GM12878 (cell line): Measurements from ENCODE around the gene LRRK1.

Experiments used
- CEBPB ChIP-seq, 2 experiments: fragments of 150-350 bp in 1 of 2; IDR thresholded peaks; 2 replicates each; pipeline ENCODE4 v1.6.1; 2012 to 2014; ENCODE audit warnings: low read depth in 2 of 2, low read length in 2 of 2, borderline replicate concordance in 1 of 2, inconsistent platforms in 1 of 2
- CHD2 ChIP-seq: IDR thresholded peaks from 2 replicates; pipeline ENCODE4 v1.6.1; 2011; ENCODE audit warnings: low read depth, low read length, improper control_type of control experiment, borderline replicate concordance
- CHD4 ChIP-seq: fragments of 200-600 bp; sonication (generic); IDR thresholded peaks from 2 replicates; pipeline ENCODE4 v1.6.1; 2016; ENCODE audit warnings: mild to moderate bottlenecking
- FOXK2 ChIP-seq: fragments of 450-650 bp; IDR thresholded peaks from 2 replicates; pipeline ENCODE4 v1.6.1; 2017; ENCODE audit warnings: mild to moderate bottlenecking, moderate library complexity
- HDAC2 ChIP-seq: fragments of 200-600 bp; sonication (generic); IDR thresholded peaks from 2 replicates; pipeline ENCODE4 v1.6.1; 2017
- NRF1 ChIP-seq: conservative IDR thresholded peaks from 2 replicates; pipeline ENCODE4 v1.6.1; 2011; ENCODE audit warnings: mild to moderate bottlenecking, low read depth, low read length, improper control_type of control experiment
- POLR2A ChIP-seq: IDR thresholded peaks from 2 replicates; pipeline ENCODE4 v1.6.1; 2011; ENCODE audit warnings: low read depth, mild to moderate bottlenecking, low read length
- SMARCA5 ChIP-seq: fragments of 450-650 bp; IDR thresholded peaks from 2 replicates; pipeline ENCODE4 v1.6.1; 2017; ENCODE audit warnings: mild to moderate bottlenecking
- STAT1 ChIP-seq: fragments of 450-650 bp; conservative IDR thresholded peaks from 2 replicates; pipeline ENCODE4 v1.6.1; 2014; ENCODE audit warnings: antibody characterized with exemption, mild to moderate bottlenecking
- TAF1 ChIP-seq: IDR thresholded peaks from 2 replicates; pipeline ENCODE4 v1.6.1; 2011; ENCODE audit warnings: mild to moderate bottlenecking, low read depth, low read length, borderline replicate concordance
- YY1 ChIP-seq: IDR thresholded peaks from 2 replicates; pipeline ENCODE4 v1.6.1; 2011; ENCODE audit warnings: low read depth, mild to moderate bottlenecking, low read length
- TF ChIP-seq, protein P1 (sequence below), 3 experiments: IDR thresholded peaks in 2 of 3; conservative IDR thresholded peaks in 1 of 3; 2 replicates each; pipeline ENCODE4 v1.5.1; 2011; ENCODE audit warnings: low read depth in 3 of 3, low read length in 3 of 3, mild to moderate bottlenecking in 3 of 3, control low read depth in 2 of 3, moderate library complexity in 2 of 3, inconsistent platforms in 1 of 3, mixed read lengths in 1 of 3; ENCODE audit not compliant: control insufficient read depth in 2 of 3, insufficient read depth in 1 of 3; ENCODE audit errors: extremely low read depth in 1 of 3

DNA sequence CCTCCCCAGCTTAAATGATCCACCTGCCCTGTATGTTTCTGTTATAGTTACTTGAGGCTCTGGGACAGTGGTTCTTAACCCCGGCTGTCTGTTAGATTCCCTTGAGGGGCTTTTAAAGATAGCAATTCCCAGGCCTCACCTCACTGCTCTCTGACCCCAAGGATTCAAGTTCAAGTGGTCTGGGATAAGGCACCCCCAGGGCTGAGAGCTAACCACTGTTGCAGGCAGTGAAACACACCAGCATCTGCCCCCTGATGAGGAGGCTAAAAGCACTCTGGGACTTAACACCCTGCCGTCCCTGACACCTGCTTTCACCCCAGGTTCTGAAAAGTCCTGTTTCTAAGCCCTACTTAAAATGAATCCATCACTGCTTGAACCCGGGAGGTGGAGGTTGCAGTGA, 103.7 kb downstream of the LRRK1 start:
- TF ChIP-seq CHD4, result no peak
- no peak for TF ChIP-seq POLR2A
- TF ChIP-seq FOXK2, result no peak
- TF ChIP-seq SMARCA5, result no peak
- TF ChIP-seq, protein P1, sequence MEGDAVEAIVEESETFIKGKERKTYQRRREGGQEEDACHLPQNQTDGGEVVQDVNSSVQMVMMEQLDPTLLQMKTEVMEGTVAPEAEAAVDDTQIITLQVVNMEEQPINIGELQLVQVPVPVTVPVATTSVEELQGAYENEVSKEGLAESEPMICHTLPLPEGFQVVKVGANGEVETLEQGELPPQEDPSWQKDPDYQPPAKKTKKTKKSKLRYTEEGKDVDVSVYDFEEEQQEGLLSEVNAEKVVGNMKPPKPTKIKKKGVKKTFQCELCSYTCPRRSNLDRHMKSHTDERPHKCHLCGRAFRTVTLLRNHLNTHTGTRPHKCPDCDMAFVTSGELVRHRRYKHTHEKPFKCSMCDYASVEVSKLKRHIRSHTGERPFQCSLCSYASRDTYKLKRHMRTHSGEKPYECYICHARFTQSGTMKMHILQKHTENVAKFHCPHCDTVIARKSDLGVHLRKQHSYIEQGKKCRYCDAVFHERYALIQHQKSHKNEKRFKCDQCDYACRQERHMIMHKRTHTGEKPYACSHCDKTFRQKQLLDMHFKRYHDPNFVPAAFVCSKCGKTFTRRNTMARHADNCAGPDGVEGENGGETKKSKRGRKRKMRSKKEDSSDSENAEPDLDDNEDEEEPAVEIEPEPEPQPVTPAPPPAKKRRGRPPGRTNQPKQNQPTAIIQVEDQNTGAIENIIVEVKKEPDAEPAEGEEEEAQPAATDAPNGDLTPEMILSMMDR (IDR thresholded peaks at IDR 0.05 in 2 of 3, conservative IDR thresholded peaks at IDR 0.05 in 1 of 3; ENCODE audit: control insufficient read depth in 2 of 3, extremely low read depth in 1 of 3, insufficient read depth in 1 of 3, low read depth in 3 of 3, low read length in 3 of 3), result no peak
- TF ChIP-seq YY1, result no peak
- no peak for TF ChIP-seq NRF1
- TF ChIP-seq CEBPB (IDR thresholded peaks at IDR 0.05; ENCODE audit: borderline replicate concordance in 1 of 2, low read depth in 2 of 2, low read length in 2 of 2), result no peak
- TF ChIP-seq HDAC2, result no peak
- TF ChIP-seq CHD2, result no peak
- no peak for TF ChIP-seq TAF1
- TF ChIP-seq STAT1, result no peak
